OCI-LY1 (cell line): ENCODE measurements around the gene SHISAL2B.

ENCODE experiments used
- H2AFZ ChIP-seq: fragments of 200-600 bp; sonication (generic), shearing (Covaris generic); 2 replicates; pipeline ENCODE4 v1.6.0; 2014; ENCODE audit warnings: antibody characterized with exemption, mild to moderate bottlenecking, low read length
- H3F3A ChIP-seq: fragments of 200-600 bp; sonication (generic), shearing (Covaris generic); 2 replicates; pipeline ENCODE4 v1.6.0; 2014; ENCODE audit warnings: mild to moderate bottlenecking, antibody characterized with exemption, low read length, moderate library complexity; ENCODE audit not compliant: insufficient read depth
- H3K27ac ChIP-seq: fragments of 200-600 bp; sonication (generic); 2 replicates; pipeline ENCODE4 v1.5.1; 2014; ENCODE audit warnings: low read length, mixed run types, mild to moderate bottlenecking, low read depth; ENCODE audit not compliant: poor library complexity, severe bottlenecking
- H3K27me3 ChIP-seq: fragments of 200-600 bp; sonication (generic); 2 replicates; pipeline ENCODE4 v1.6.0; 2014; ENCODE audit warnings: antibody characterized with exemption, mild to moderate bottlenecking, low read length, moderate library complexity; ENCODE audit not compliant: insufficient read depth
- H3K36me3 ChIP-seq: fragments of 200-600 bp; sonication (generic); 2 replicates; pipeline ENCODE4 v1.6.1; 2014; ENCODE audit warnings: mild to moderate bottlenecking, antibody characterized with exemption, low read length, moderate library complexity, mixed read lengths; ENCODE audit not compliant: insufficient read depth
- H3K4me1 ChIP-seq: fragments of 200-600 bp; sonication (generic); 2 replicates; pipeline ENCODE4 v1.5.1; 2014; ENCODE audit warnings: mild to moderate bottlenecking, low read length, moderate library complexity; ENCODE audit not compliant: insufficient read depth, severe bottlenecking
- H3K4me2 ChIP-seq: fragments of 200-600 bp; sonication (generic), shearing (Covaris generic); 2 replicates; pipeline ENCODE4 v1.6.1; 2014; ENCODE audit warnings: low read length
- H3K4me3 ChIP-seq: fragments of 200-600 bp; sonication (generic); 2 replicates; pipeline ENCODE4 v1.5.1; 2014; ENCODE audit warnings: low read length, low read depth, mild to moderate bottlenecking, mixed read lengths; ENCODE audit not compliant: poor library complexity, severe bottlenecking
- H3K79me2 ChIP-seq: fragments of 200-600 bp; shearing (Covaris generic); 2 replicates; pipeline ENCODE4 v1.6.1; 2016; ENCODE audit warnings: mixed run types, low read length, mixed read lengths; ENCODE audit not compliant: insufficient read depth
- H3K9ac ChIP-seq: fragments of 200-600 bp; sonication (generic), shearing (Covaris generic); 2 replicates; pipeline ENCODE4 v1.6.1; 2014; ENCODE audit warnings: mild to moderate bottlenecking, low read length, mixed read lengths
- H3K9me2 ChIP-seq: fragments of 200-600 bp; sonication (generic), shearing (Covaris generic); 2 replicates; pipeline ENCODE4 v1.6.1; 2014; ENCODE audit warnings: low read depth, mild to moderate bottlenecking, low read length, mixed read lengths
- H3K9me3 ChIP-seq: fragments of 200-600 bp; shearing (Covaris generic); 2 replicates; pipeline ENCODE4 v1.6.1; 2014; ENCODE audit warnings: low read length, mixed read lengths
- H4K20me1 ChIP-seq: fragments of 200-600 bp; sonication (generic), shearing (Covaris generic); 2 replicates; pipeline ENCODE4 v1.6.0; 2016; ENCODE audit warnings: mild to moderate bottlenecking, low read length; ENCODE audit not compliant: insufficient read depth
- CTCF ChIP-seq: fragments of 200-600 bp; sonication (generic), shearing (Covaris generic); IDR thresholded peaks from 2 replicates; pipeline ENCODE4 v1.5.1; 2017; ENCODE audit warnings: mild to moderate bottlenecking, antibody characterized with exemption, low read length, moderate library complexity, mixed read lengths
- EZH2 ChIP-seq: fragments of 200-600 bp; sonication (generic), shearing (Covaris generic); IDR thresholded peaks from 2 replicates; pipeline ENCODE4 v1.8.0; 2017; ENCODE audit warnings: borderline replicate concordance, mixed run types, mild to moderate bottlenecking, antibody characterized with exemption, low read length, moderate library complexity, mixed read lengths

The SHISAL2B gene

GRCh38 chr5:64763948-64764503, 73.7 kb downstream of the SHISAL2B start:
- H3F3A ChIP-seq, result no peaks in the 10 kb centered on the region
- H3K4me1 ChIP-seq, result peaks cover 16% of the 10 kb centered on the region
- no peak overlapping the region for H3K27ac ChIP-seq
- H3K79me2 ChIP-seq, result peaks cover 33% of the 10 kb centered on the region
- peaks cover 22% of the 10 kb centered on the region; the same call in 1 of the 2 replicates for H3K36me3 ChIP-seq
- TF ChIP-seq EZH2, result no peak
- TF ChIP-seq CTCF, result no peak
- H3K4me3 ChIP-seq, result no peak overlapping the region
- no peaks in the 10 kb centered on the region for H4K20me1 ChIP-seq
- no peak overlapping the region for H3K9ac ChIP-seq
- no peaks in the 10 kb centered on the region for H3K27me3 ChIP-seq
- H3K9me3 ChIP-seq, result no peaks in the 10 kb centered on the region
- no peaks in the 10 kb centered on the region for H3K9me2 ChIP-seq
- H2AFZ ChIP-seq, result no peak overlapping the region
- no peak overlapping the region for H3K4me2 ChIP-seq

GRCh38 chr5:64765804-64766504, 75.7 kb downstream of the SHISAL2B start:
- TF ChIP-seq EZH2, result no peak
- no peak for TF ChIP-seq CTCF

GRCh38 chr5:64766941-64767340, 76.6 kb downstream of the SHISAL2B start:
- peak overlapping the region; percentile 97 for H3K4me2 ChIP-seq
- no peak for TF ChIP-seq EZH2
- TF ChIP-seq CTCF, result no peak
- peaks cover 34% of the 10 kb centered on the region for H3K4me1 ChIP-seq
- no peak overlapping the region for H2AFZ ChIP-seq
- H3K79me2 ChIP-seq, result peaks cover 52% of the 10 kb centered on the region
- H3K27me3 ChIP-seq, result no peaks in the 10 kb centered on the region
- peak overlapping the region; percentile 96 for H3K4me3 ChIP-seq
- no peaks in the 10 kb centered on the region for H3F3A ChIP-seq
- H3K27ac ChIP-seq, result no peak overlapping the region
- H4K20me1 ChIP-seq, result no peaks in the 10 kb centered on the region
- no peaks in the 10 kb centered on the region for H3K9me3 ChIP-seq
- H3K36me3 ChIP-seq, result peaks cover 22% of the 10 kb centered on the region; the same call in 1 of the 2 replicates
- H3K9ac ChIP-seq, result no peak overlapping the region; the same call in 1 of the 2 replicates
- H3K9me2 ChIP-seq, result no peaks in the 10 kb centered on the region

More at GRCh38 chr5:64765804-64766504, 75.7 kb downstream of the SHISAL2B start:
- H3K4me2 ChIP-seq, result no peak overlapping the region
- peaks cover 22% of the 10 kb centered on the region; the same call in 1 of the 2 replicates for H3K36me3 ChIP-seq
- no peaks in the 10 kb centered on the region for H3K9me2 ChIP-seq
- no peaks in the 10 kb centered on the region for H3K27me3 ChIP-seq
- H3K79me2 ChIP-seq, result peaks cover 49% of the 10 kb centered on the region
- no peaks in the 10 kb centered on the region for H4K20me1 ChIP-seq
- no peaks in the 10 kb centered on the region for H3F3A ChIP-seq
- peaks cover 34% of the 10 kb centered on the region for H3K4me1 ChIP-seq
- H3K9me3 ChIP-seq, result no peaks in the 10 kb centered on the region
- H2AFZ ChIP-seq, result no peak overlapping the region
- no peak overlapping the region for H3K9ac ChIP-seq
- no peak overlapping the region for H3K4me3 ChIP-seq
- no peak overlapping the region for H3K27ac ChIP-seq
